Stimulated activated naive B cell treated with anti-CD40 and anti-IgM and Interleukin-4, amounts not matched to agents 10 μg/mL and 1 μg/mL and 100 μg/mL, for 72 hours (primary cell): ENCODE results near the gene PGLYRP3.
A peak's percentile ranks its signal among the peaks of the same experiment; 100 is the strongest.

Experiments
- ATAC-seq, 2 donors: fragments of 150-1000 bp; cut with Tn5 transposase; replicated peaks; 2 replicates each; pipeline ENCODE4 v1.10.0; 2021; ENCODE audit warnings: moderate library complexity in 1 of 2
- DNase-seq: peaks from one replicate; pipeline ENCODE4 v3.0.0; 2021
- H3K27ac Mint-ChIP-seq: one replicate; pipeline ENCODE4 v1.8.0; 2022; ENCODE audit warnings: mild to moderate bottlenecking, mixed read lengths
- H3K27me3 Mint-ChIP-seq, 2 donors: one replicate each; pipeline ENCODE4 v1.8.0; 2022; ENCODE audit warnings: mixed read lengths in 2 of 2
- H3K36me3 Mint-ChIP-seq, 2 donors: one replicate each; pipeline ENCODE4 v1.8.0; 2022; ENCODE audit warnings: mixed read lengths in 2 of 2, mild to moderate bottlenecking in 1 of 2
- H3K4me1 Mint-ChIP-seq, 2 donors: one replicate each; pipeline ENCODE4 v1.8.0; 2022; ENCODE audit warnings: mixed read lengths in 2 of 2, mild to moderate bottlenecking in 1 of 2
- H3K4me3 Mint-ChIP-seq, 2 donors: one replicate each; pipeline ENCODE4 v1.8.0; 2022; ENCODE audit warnings: mild to moderate bottlenecking in 2 of 2, mixed read lengths in 2 of 2, moderate library complexity in 1 of 2
- H3K9me3 Mint-ChIP-seq, 2 donors: one replicate each; pipeline ENCODE4 v1.8.0; 2022; ENCODE audit warnings: mixed read lengths in 2 of 2, mild to moderate bottlenecking in 1 of 2

Gene PGLYRP3, protein sequence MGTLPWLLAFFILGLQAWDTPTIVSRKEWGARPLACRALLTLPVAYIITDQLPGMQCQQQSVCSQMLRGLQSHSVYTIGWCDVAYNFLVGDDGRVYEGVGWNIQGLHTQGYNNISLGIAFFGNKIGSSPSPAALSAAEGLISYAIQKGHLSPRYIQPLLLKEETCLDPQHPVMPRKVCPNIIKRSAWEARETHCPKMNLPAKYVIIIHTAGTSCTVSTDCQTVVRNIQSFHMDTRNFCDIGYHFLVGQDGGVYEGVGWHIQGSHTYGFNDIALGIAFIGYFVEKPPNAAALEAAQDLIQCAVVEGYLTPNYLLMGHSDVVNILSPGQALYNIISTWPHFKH

DNA sequence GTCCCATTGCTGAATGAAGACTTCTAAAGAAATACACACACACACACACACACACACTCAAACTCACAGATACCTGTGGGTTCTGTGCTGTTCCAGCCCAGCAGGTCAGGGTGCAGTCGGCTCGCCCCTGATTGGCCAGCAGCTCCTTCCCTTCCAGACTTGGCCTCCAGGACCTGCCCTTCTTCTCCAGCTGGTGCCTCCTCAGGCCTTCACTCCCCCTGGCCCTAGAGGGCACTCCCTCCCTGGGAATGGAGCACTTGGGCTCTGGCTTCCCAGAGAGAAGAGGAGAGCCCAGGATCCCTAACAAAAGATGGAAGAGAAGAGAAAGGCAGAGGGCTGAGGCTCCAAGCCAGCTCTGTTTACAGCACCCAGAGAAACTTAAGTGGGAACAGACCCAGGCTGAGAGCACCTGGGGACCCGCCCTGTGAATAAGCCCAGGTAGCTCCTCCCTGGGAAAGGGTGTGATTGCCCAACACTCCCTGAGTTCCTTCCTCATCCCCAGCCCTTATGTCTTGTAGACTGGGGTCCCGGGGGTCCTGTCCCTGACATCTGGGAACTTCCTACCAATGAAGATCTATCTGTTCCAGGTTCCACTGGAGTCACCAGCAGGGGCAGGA is at the start of gene PGLYRP3:
Gene PGLYRP3, minus strand, starts transcription at position 383 of the 617 bp plus-strand sequence. CDS start 2,287 bp downstream, outside the sequence.
- no peaks in the 10 kb centered on the region for H3K36me3 Mint-ChIP-seq
- peaks cover 0 to 2% of the 10 kb centered on the region in 2 donors for H3K9me3 Mint-ChIP-seq
- peaks cover 0 to 2% of the 10 kb centered on the region in 2 donors for H3K4me1 Mint-ChIP-seq
- no peak within 1 kb of the TSS for H3K4me3 Mint-ChIP-seq
- peaks cover 9 to 21% of the 10 kb centered on the region in 2 donors for H3K27me3 Mint-ChIP-seq
- DNase-seq (no peak), ATAC-seq (no peak)
- no peak within 1 kb of the TSS for H3K27ac Mint-ChIP-seq

DNA sequence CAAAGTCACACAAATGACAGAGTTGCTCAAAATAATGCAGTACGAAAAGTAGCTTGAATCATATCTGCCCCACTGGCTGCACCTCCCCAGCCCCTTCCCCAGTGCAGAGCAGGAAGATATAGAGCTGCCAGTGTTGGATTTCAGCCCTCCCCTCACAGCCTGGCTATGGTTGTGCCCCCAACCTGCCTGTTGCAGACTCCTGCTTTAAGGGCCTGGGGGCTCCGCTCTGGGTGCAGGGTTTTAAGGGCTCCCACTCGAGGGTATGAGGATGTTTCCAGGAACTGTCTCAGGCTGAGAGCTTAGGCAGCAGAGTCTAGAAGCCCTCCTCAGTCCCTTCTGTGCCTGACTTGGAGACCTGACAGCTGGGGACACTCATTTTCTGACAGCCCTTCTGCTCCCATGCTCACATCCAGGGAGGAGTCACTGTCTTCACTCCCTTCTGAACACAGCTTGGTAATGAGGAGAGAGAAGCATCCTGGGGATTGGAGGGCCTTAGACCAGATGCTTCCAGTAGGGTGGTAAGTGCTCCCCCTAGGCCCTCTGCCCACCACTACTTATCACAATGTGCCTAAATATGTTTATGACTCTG is 49.5 kb upstream of the PGLYRP3 start:
- peaks cover 10 to 11% of the 10 kb centered on the region in 2 donors for H3K4me1 Mint-ChIP-seq
- H3K27me3 Mint-ChIP-seq: peaks cover 42 to 44% of the 10 kb centered on the region in 2 donors
- H3K27ac Mint-ChIP-seq: no peak overlapping the region
- no peak for ATAC-seq
- DNase-seq: no peak
- H3K36me3 Mint-ChIP-seq: no peaks in the 10 kb centered on the region
- H3K4me3 Mint-ChIP-seq: no peak overlapping the region
- no peaks in the 10 kb centered on the region for H3K9me3 Mint-ChIP-seq

- DNase-seq (no peak), ATAC-seq (no peak)
- Mint-ChIP-seq H3K4me1 (peaks cover 13 to 17% of the 10 kb centered on the region in 2 donors), H3K4me3 (no peak overlapping the region), H3K27ac (no peak overlapping the region), H3K36me3 (no peaks in the 10 kb centered on the region), H3K27me3 (peaks cover 42 to 49% of the 10 kb centered on the region in 2 donors), H3K9me3 (no peaks in the 10 kb centered on the region)
Measured at GRCh38 chr1:153361480-153362109, 48.8 kb upstream of the PGLYRP3 start.

DNA sequence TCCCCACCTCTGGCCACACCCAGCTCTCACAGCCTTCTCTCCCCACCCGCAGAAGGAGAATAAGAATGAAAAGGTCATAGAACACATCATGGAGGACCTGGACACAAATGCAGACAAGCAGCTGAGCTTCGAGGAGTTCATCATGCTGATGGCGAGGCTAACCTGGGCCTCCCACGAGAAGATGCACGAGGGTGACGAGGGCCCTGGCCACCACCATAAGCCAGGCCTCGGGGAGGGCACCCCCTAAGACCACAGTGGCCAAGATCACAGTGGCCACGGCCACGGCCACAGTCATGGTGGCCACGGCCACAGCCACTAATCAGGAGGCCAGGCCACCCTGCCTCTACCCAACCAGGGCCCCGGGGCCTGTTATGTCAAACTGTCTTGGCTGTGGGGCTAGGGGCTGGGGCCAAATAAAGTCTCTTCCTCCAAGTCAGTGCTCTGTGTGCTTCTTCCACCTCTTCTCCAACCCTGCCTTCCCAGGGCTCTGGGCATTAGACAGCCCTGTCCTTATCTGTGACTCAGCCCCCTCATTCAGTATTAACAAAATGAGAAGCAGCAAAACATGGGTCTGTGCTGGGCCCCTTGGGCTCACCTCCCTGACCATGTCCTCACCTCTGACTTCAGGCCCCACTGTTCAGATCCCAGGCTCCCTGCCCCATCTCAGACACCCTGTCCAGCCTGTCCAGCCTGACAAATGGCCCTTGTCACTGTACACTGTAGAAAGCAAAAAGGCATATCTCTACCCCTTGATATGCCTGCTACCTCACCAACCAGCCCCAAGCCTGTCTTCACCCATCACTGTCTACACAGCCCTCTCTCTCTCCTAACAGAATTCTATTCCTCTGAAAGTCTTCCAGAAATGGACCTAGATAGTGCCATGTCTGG is 48.1 kb upstream of the PGLYRP3 start:
- no peak for ATAC-seq
- no peak for DNase-seq
- Mint-ChIP-seq H3K27ac (no peak overlapping the region), H3K4me3 (no peak overlapping the region), H3K27me3 (peaks cover 42 to 49% of the 10 kb centered on the region in 2 donors), H3K9me3 (no peaks in the 10 kb centered on the region), H3K4me1 (peaks cover 15 to 19% of the 10 kb centered on the region in 2 donors), H3K36me3 (no peaks in the 10 kb centered on the region)

DNA sequence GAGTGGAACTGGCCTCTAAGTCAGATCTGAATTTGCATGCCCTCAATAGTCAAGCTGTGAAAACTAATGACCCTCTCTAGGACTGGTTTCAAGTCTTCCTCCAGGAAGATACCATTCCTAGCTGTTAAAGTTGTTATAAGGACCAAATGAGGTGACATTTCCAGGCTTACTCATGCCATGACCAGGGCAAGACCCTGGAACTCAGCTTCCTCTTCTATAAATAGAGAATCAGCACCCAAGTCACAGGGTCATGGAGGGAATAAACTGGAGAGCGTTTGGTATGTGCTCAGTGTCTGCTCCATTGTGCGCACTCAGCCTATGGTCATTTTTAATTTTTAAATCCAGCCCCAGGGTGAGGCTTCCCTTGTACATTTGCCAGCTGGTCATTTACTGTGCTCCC is 47.4 kb upstream of the PGLYRP3 start:
- no peak overlapping the region for H3K27ac Mint-ChIP-seq
- no peaks in the 10 kb centered on the region for H3K9me3 Mint-ChIP-seq
- H3K4me1 Mint-ChIP-seq: peaks cover 15 to 19% of the 10 kb centered on the region in 2 donors
- DNase-seq: no peak
- no peak overlapping the region for H3K4me3 Mint-ChIP-seq
- ATAC-seq: no peak
- H3K27me3 Mint-ChIP-seq: peaks cover 40 to 50% of the 10 kb centered on the region in 2 donors
- H3K36me3 Mint-ChIP-seq: no peaks in the 10 kb centered on the region

DNA sequence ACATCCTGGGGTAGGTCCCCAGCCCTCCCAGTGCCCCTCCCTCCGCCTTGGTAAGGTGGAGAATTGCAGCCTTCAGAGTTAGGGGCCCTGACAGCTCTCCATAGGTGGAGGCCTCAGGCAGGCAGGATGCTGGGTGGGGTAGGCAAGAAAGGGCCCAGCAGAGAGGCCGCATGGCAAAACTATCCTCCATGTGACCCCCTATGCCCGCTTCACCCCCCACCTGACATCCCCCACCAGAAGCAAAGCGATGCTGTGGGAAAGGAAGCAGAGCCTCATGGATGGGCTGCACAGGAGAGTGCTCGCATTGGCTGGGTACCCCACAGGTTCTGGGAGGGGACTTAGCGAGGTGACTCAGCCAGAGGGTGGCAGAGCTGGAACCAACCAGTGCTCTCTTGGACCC is 46.5 kb upstream of the PGLYRP3 start:
- Mint-ChIP-seq H3K27ac (no peak overlapping the region), H3K4me3 (no peak overlapping the region), H3K27me3 (peaks cover 38 to 52% of the 10 kb centered on the region in 2 donors), H3K4me1 (peaks cover 15 to 19% of the 10 kb centered on the region in 2 donors), H3K36me3 (no peaks in the 10 kb centered on the region), H3K9me3 (no peaks in the 10 kb centered on the region)
- DNase-seq (no peak), ATAC-seq (no peak)

- Mint-ChIP-seq H3K27ac (no peak overlapping the region), H3K27me3 (peaks cover 39 to 54% of the 10 kb centered on the region in 2 donors)
- no peak for ATAC-seq
Measured at GRCh38 chr1:153358691-153358975, 45.9 kb upstream of the PGLYRP3 start.

GRCh38 chr1:153357853-153358690 is 45.3 kb upstream of the PGLYRP3 start, which contains the start of gene S100A9:
TSS of gene S100A9 (plus strand) at chr1:153357854. CDS start at chr1:153358284, 430 bp downstream.
- Mint-ChIP-seq H3K4me3 (peak within 1 kb of the TSS in 1 of 2 donors; percentile 37), H3K27me3 (peaks cover 39 to 54% of the 10 kb centered on the region in 2 donors), H3K4me1 (peaks cover 15 to 19% of the 10 kb centered on the region in 2 donors), H3K36me3 (no peaks in the 10 kb centered on the region), H3K9me3 (no peaks in the 10 kb centered on the region), H3K27ac (peak within 1 kb of the TSS; percentile 20)
- no peak for DNase-seq
- no peak for ATAC-seq

More at GRCh38 chr1:153358691-153358975, 45.9 kb upstream of the PGLYRP3 start:
- H3K36me3 Mint-ChIP-seq: no peaks in the 10 kb centered on the region
- no peak for DNase-seq
- no peaks in the 10 kb centered on the region for H3K9me3 Mint-ChIP-seq
- peaks cover 15 to 19% of the 10 kb centered on the region in 2 donors for H3K4me1 Mint-ChIP-seq
- no peak overlapping the region for H3K4me3 Mint-ChIP-seq

- Mint-ChIP-seq H3K4me1 (peaks cover 16 to 19% of the 10 kb centered on the region in 2 donors), H3K36me3 (no peaks in the 10 kb centered on the region), H3K27me3 (peaks cover 42 to 51% of the 10 kb centered on the region in 2 donors), H3K9me3 (no peaks in the 10 kb centered on the region), H3K4me3 (no peak overlapping the region), H3K27ac (no peak overlapping the region)
- ATAC-seq (no peak), DNase-seq (no peak)
Measured at GRCh38 chr1:153357076-153357852, 44.5 kb upstream of the PGLYRP3 start.

DNA sequence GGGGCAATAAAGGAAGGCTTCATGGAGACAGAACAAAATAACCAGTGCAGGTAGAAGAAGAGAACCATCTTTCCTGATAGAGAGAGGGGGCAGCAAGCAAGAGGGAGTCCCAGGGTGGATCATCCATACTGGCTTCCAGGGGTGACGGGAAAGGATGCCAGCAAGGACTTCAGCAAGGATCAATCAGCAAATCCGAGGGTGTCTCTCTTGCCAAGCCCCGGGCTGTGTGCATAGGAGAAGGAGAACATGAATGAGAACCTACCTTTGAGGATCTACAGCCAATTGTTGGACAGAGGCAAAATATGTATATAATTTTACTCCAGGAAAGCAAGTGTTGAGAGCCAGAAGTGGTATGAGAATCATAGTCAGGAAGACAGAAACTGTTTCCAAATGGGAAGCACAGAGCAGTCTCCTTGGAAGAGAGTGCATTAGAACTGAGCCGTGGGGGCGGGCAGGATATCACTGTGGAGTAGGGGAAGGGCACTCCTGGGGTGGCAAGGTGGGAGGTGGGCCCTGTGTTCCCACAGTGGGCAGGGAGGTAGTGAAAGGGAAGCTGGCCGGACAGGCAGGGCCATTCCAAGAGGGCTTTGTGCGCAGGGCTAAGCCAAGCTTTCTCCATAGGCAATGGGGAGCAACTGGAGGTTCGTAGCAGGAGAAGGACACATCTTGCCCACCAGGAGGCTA is 43.8 kb upstream of the PGLYRP3 start:
- no peaks in the 10 kb centered on the region for H3K36me3 Mint-ChIP-seq
- no peak overlapping the region for H3K27ac Mint-ChIP-seq
- DNase-seq (no peak), ATAC-seq (no peak)
- H3K9me3 Mint-ChIP-seq: no peaks in the 10 kb centered on the region
- peaks cover 16 to 19% of the 10 kb centered on the region in 2 donors for H3K4me1 Mint-ChIP-seq
- no peak overlapping the region for H3K4me3 Mint-ChIP-seq
- H3K27me3 Mint-ChIP-seq: peaks cover 42 to 51% of the 10 kb centered on the region in 2 donors

DNA sequence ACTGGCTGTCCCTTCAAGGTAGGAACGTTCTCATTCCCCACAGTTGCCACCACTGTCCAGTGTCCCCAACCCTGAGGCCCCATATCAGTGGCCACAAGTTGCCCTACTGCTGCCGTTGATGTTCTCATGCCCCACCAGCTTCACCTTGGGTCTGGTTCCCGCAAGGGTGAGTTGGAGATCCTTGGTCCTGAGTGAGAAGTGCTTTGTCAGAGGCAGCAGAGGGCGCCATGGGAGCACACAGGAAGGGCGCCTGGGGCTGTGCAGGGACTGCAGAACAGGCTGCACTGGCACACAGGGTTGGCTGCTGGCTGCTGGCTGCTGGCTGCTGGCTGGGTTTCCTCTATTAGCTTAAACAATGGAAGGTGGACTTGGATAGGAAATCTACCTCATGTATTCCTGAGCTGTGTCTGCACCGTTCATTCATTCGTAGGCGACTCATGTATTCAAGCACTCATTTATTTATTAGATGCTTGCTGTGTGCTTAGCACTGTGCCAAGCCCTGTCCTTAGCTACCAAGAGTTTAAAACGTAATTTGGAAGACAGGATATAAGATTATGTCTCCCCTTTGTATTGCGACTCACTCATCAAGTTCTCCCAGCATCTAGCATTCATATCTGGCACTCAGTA is 42.8 kb upstream of the PGLYRP3 start:
- DNase-seq (peak; percentile 35), ATAC-seq (peak; percentile 89 to 92)
- no peak overlapping the region for H3K27ac Mint-ChIP-seq

More for the DNA sequence above, 42.8 kb upstream of the PGLYRP3 start:
- no peak overlapping the region for H3K4me3 Mint-ChIP-seq
- no peaks in the 10 kb centered on the region for H3K36me3 Mint-ChIP-seq
- H3K4me1 Mint-ChIP-seq: peaks cover 16 to 19% of the 10 kb centered on the region in 2 donors
- no peaks in the 10 kb centered on the region for H3K9me3 Mint-ChIP-seq
- peaks cover 36 to 45% of the 10 kb centered on the region in 2 donors for H3K27me3 Mint-ChIP-seq
